Measurements from ENCODE around the gene PIK3R3.

Gene PIK3R3

DNA sequence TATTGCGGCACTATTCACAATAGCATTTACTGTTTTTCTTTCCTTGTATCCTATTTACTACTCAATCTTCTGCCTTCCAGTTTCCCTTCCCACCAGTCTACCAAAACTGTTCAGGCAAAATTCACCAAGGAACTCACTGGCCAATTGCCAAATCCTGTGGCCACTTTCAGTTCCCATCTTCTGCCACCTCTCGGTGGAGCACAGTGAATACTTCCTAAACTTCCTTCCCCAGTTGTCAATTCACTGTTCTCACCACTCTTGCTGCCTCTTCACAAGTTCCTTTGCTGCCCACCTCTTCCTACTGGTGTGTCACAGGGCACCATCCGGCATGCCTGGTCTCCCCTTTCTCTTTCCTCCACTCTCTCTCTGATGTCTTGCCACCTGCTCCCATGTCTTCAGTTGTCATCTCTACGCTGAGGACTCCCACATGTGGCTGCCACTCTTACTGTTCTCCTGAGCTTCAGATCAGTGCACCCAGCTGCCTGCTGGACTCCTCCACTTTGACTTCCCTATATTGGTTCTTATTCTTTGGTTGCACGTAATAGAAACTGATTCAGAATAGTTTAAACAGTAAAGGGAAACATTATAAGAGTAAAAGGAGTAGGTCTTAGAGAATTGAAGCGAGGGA, 114.4 kb downstream of the PIK3R3 start:
- Histone ChIP-seq H2AFZ (ENCODE audit: low read length) (no peak overlapping the region), H3K9ac (ENCODE audit: low read length) (no peak overlapping the region), H3K79me2 (ENCODE audit: insufficient read depth, low read length) (no peaks in the 10 kb centered on the region), H4K20me1 (ENCODE audit: insufficient read depth, low read length) (no peaks in the 10 kb centered on the region), H3K9me3 (ENCODE audit: low read length) (no peaks in the 10 kb centered on the region), H3K4me1 (ENCODE audit: insufficient read depth, low read length, severe bottlenecking) (no peaks in the 10 kb centered on the region), H3K4me2 (ENCODE audit: low read length) (no peak overlapping the region), H3K27me3 (ENCODE audit: insufficient read depth, low read length) (no peaks in the 10 kb centered on the region), H3K27ac (ENCODE audit: low read depth, low read length, poor library complexity, severe bottlenecking) (no peak overlapping the region), H3K9me2 (ENCODE audit: low read depth, low read length) (no peaks in the 10 kb centered on the region), H3F3A (ENCODE audit: insufficient read depth, low read length) (no peaks in the 10 kb centered on the region), H3K4me3 (ENCODE audit: low read depth, low read length, poor library complexity, severe bottlenecking) (no peak overlapping the region), H3K36me3 (ENCODE audit: insufficient read depth, low read length) (peaks cover 17% of the 10 kb centered on the region)
- no peak for TF ChIP-seq EZH2 (IDR thresholded peaks at IDR 0.05; ENCODE audit: borderline replicate concordance, low read length)
- TF ChIP-seq, protein P1, sequence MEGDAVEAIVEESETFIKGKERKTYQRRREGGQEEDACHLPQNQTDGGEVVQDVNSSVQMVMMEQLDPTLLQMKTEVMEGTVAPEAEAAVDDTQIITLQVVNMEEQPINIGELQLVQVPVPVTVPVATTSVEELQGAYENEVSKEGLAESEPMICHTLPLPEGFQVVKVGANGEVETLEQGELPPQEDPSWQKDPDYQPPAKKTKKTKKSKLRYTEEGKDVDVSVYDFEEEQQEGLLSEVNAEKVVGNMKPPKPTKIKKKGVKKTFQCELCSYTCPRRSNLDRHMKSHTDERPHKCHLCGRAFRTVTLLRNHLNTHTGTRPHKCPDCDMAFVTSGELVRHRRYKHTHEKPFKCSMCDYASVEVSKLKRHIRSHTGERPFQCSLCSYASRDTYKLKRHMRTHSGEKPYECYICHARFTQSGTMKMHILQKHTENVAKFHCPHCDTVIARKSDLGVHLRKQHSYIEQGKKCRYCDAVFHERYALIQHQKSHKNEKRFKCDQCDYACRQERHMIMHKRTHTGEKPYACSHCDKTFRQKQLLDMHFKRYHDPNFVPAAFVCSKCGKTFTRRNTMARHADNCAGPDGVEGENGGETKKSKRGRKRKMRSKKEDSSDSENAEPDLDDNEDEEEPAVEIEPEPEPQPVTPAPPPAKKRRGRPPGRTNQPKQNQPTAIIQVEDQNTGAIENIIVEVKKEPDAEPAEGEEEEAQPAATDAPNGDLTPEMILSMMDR (IDR thresholded peaks at IDR 0.05; ENCODE audit: low read length), result no peak

DNA sequence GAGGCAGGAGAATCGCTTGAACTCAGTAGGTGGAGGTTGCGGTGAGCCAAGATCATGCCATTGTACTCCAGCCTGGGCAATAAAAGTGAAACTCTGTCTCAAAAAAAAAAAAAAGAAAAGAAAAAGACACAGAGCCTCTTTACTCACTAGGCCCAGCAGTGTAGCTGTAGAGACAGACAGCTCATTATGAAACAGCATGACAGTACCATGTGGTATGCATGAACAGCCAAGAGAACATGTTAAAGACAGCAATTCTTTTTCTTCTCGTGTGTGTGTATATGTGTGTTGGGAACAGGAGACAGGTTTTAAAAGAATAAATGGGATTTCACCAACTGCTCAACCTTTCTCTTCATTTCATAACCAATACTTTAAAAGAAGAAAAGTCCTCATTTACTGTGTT, 118.8 kb downstream of the PIK3R3 start:
- Histone ChIP-seq H2AFZ (ENCODE audit: low read length) (no peak overlapping the region), H3K4me1 (ENCODE audit: insufficient read depth, low read length, severe bottlenecking) (no peaks in the 10 kb centered on the region), H3F3A (ENCODE audit: insufficient read depth, low read length) (no peaks in the 10 kb centered on the region), H4K20me1 (ENCODE audit: insufficient read depth, low read length) (no peaks in the 10 kb centered on the region), H3K9me3 (ENCODE audit: low read length) (no peaks in the 10 kb centered on the region), H3K27ac (ENCODE audit: low read depth, low read length, poor library complexity, severe bottlenecking) (no peak overlapping the region), H3K79me2 (ENCODE audit: insufficient read depth, low read length) (no peaks in the 10 kb centered on the region), H3K4me2 (ENCODE audit: low read length) (no peak overlapping the region), H3K36me3 (ENCODE audit: insufficient read depth, low read length) (peaks cover 41% of the 10 kb centered on the region), H3K4me3 (ENCODE audit: low read depth, low read length, poor library complexity, severe bottlenecking) (no peak overlapping the region), H3K9me2 (ENCODE audit: low read depth, low read length) (no peaks in the 10 kb centered on the region), H3K27me3 (ENCODE audit: insufficient read depth, low read length) (no peaks in the 10 kb centered on the region), H3K9ac (ENCODE audit: low read length) (no peak overlapping the region)
- TF ChIP-seq, protein P1 (IDR thresholded peaks at IDR 0.05; ENCODE audit: low read length), result no peak
- no peak for TF ChIP-seq EZH2 (IDR thresholded peaks at IDR 0.05; ENCODE audit: borderline replicate concordance, low read length)

DNA sequence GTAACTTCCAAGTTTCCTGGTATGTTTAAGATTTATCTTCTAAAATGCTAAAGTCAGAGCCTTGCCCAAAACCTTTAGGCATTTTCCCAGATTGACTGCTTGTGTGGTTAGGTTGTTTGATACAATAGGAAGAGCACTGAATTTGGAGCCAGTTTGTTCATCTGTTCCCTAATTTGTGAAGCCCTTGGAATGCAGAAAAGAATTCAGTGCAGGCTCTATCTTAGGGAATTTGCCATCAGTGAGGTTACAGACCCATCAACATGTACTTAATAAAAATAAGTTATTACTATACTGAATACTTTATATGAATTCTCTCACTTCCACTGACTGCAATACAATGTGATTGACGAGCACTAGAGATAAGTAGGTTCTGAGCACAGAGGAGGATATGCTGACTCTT, 120.2 kb downstream of the PIK3R3 start:
- Histone ChIP-seq H3K79me2 (ENCODE audit: insufficient read depth, low read length) (no peaks in the 10 kb centered on the region), H3K4me1 (ENCODE audit: insufficient read depth, low read length, severe bottlenecking) (no peaks in the 10 kb centered on the region), H3K27ac (ENCODE audit: low read depth, low read length, poor library complexity, severe bottlenecking) (no peak overlapping the region), H4K20me1 (ENCODE audit: insufficient read depth, low read length) (no peaks in the 10 kb centered on the region), H3K9me2 (ENCODE audit: low read depth, low read length) (no peaks in the 10 kb centered on the region), H3K4me2 (ENCODE audit: low read length) (no peak overlapping the region), H3K9ac (ENCODE audit: low read length) (no peak overlapping the region), H3K9me3 (ENCODE audit: low read length) (no peaks in the 10 kb centered on the region), H3K4me3 (ENCODE audit: low read depth, low read length, poor library complexity, severe bottlenecking) (no peak overlapping the region), H3K36me3 (ENCODE audit: insufficient read depth, low read length) (peaks cover 54% of the 10 kb centered on the region), H2AFZ (ENCODE audit: low read length) (no peak overlapping the region), H3F3A (ENCODE audit: insufficient read depth, low read length) (no peaks in the 10 kb centered on the region), H3K27me3 (ENCODE audit: insufficient read depth, low read length) (no peaks in the 10 kb centered on the region)
- TF ChIP-seq EZH2 (IDR thresholded peaks at IDR 0.05; ENCODE audit: borderline replicate concordance, low read length), result no peak
- TF ChIP-seq, protein P1 (IDR thresholded peaks at IDR 0.05; ENCODE audit: low read length), result no peak

Data from OCI-LY1 (cell line).